Gastroesophageal sphincter (tissue), 4 donors: ENCODE measurements around the gene GHRH. TPM values are rescaled to one million over a fixed set of nuclear protein-coding genes. Genes with fewer than 3 reads are reported as not detected.

Experiments
- ATAC-seq: fragments of 150-250 bp; one replicate; pipeline ENCODE4 v1.9.1; 2016; ENCODE audit warnings: mild to moderate bottlenecking, moderate library complexity
- H3K27ac ChIP-seq, 4 donors: fragments of 200-600 bp; sonication (generic) in 3 of 4; 1 replicate in 3 of 4; 2 replicates in 1 of 4; pipeline ENCODE4 v1.5.1; 2016 to 2019
- H3K27me3 ChIP-seq: fragments of 200-600 bp; sonication (generic); one replicate; pipeline ENCODE4 v1.5.1; 2019
- H3K36me3 ChIP-seq, 2 donors: fragments of 200-600 bp; sonication (generic); one replicate each; pipeline ENCODE4 v1.5.1; 2019; ENCODE audit warnings: control low read depth in 1 of 2
- H3K4me1 ChIP-seq, 3 donors: fragments of 200-600 bp; sonication (generic); 1 replicate in 2 of 3; 2 replicates in 1 of 3; pipeline ENCODE4 v1.5.1; 2016 to 2019; ENCODE audit warnings: control low read depth in 2 of 3
- H3K4me3 ChIP-seq, 2 donors: fragments of 200-600 bp; sonication (generic); one replicate each; pipeline ENCODE4 v1.5.1; 2019; ENCODE audit warnings: mild to moderate bottlenecking in 1 of 2, moderate library complexity in 1 of 2
- H3K9me3 ChIP-seq, 3 donors: fragments of 200-600 bp; sonication (generic); one replicate each; pipeline ENCODE4 v1.5.1; 2017 to 2019; ENCODE audit warnings: control low read depth in 2 of 3
- CTCF ChIP-seq, 4 experiments: fragments of 200-600 bp in 2 of 4; fragments of 450-650 bp in 2 of 4; sonication (generic) in 1 of 4; IDR thresholded peaks; one replicate each; pipeline ENCODE4 v1.5.1; 2017 to 2019; ENCODE audit warnings: antibody characterized with exemption in 4 of 4, mild to moderate bottlenecking in 2 of 4, moderate library complexity in 2 of 4
- EP300 ChIP-seq: sonication (generic); formaldehyde crosslinking; IDR thresholded peaks from one replicate; pipeline ENCODE4 v1.6.1; 2017; ENCODE audit warnings: antibody characterized with exemption, mild to moderate bottlenecking
- POLR2A ChIP-seq, 2 donors: fragments of 450-650 bp; IDR thresholded peaks; one replicate each; pipeline ENCODE4 v1.6.1; 2017; ENCODE audit warnings: antibody characterized with exemption in 2 of 2, mild to moderate bottlenecking in 2 of 2, moderate library complexity in 1 of 2
- POLR2AphosphoS5 ChIP-seq: sonication (generic); formaldehyde crosslinking; IDR thresholded peaks from one replicate; pipeline ENCODE4 v1.6.1; 2017; ENCODE audit warnings: antibody characterized with exemption
- WGBS, 2 donors: methylation state at CpG; one replicate each; pipeline ENCODE4 v1.1.5; 2018; ENCODE audit warnings: low coverage in 1 of 2; 5-methylcytosine and 5-hydroxymethylcytosine counted together
- total RNA-seq, 4 donors: library from RNA; depleted of rRNA; stranded (reverse); fragments of >200 nt; gene quantifications; one replicate each; pipeline ENCODE4 v1.1.0, GENCODE V29; 2016

Gene GHRH
- total RNA-seq, 4 donors from 2014 or later: not detected

DNA sequence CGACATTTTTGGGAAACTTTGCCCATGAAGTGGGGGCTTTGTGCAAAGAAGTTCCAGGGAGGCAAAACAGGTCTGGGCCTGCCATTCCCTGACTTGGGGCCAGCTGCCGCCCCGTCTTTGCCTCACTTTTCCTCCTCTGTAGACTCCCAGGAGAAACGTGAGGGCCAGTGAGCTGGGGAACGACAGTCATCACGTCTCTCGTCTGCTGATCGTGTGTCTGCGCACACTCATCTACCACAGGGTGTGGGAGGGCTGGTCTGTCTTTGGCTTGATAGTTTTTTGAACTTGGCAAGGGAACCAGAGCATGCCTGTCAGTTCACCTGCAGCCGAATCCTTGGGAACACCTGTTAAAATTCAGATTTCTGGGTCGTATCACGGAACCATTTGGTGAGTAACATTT is 8.5 kb downstream of the GHRH start:
- Histone ChIP-seq H3K9me3 (peaks cover 0 to 8% (median 0%) of the 10 kb centered on the region in 3 donors), H3K4me3 (no peak overlapping the region), H3K27me3 (no peaks in the 10 kb centered on the region), H3K4me1 (no peaks in the 10 kb centered on the region), H3K27ac (no peak overlapping the region), H3K36me3 (no peaks in the 10 kb centered on the region)
- TF ChIP-seq POLR2AphosphoS5 (no peak), POLR2A (IDR thresholded peaks at IDR 0.05) (no peak), EP300 (no peak), CTCF (IDR thresholded peaks at IDR 0.05) (no peak)
- ATAC-seq: no peak
- 60 to 88% methylated on average over 1 to 4 of the region's 12 CpGs for WGBS, 2 donors

GRCh38 chr20:37251825-37252477 is 9.7 kb downstream of the GHRH start:
- no peak overlapping the region for H3K27ac ChIP-seq
- ATAC-seq: no peak
- H3K27me3 ChIP-seq: no peaks in the 10 kb centered on the region
- H3K9me3 ChIP-seq: peaks cover 0 to 8% (median 0%) of the 10 kb centered on the region in 3 donors
- H3K36me3 ChIP-seq: no peaks in the 10 kb centered on the region
- H3K4me1 ChIP-seq: no peaks in the 10 kb centered on the region
- 55 to 60% methylated on average over 1 to 4 of the region's 15 CpGs for WGBS, 2 donors
- TF ChIP-seq POLR2A (IDR thresholded peaks at IDR 0.05): no peak
- TF ChIP-seq CTCF (IDR thresholded peaks at IDR 0.05): no peak
- no peak for TF ChIP-seq EP300
- TF ChIP-seq POLR2AphosphoS5: no peak
- no peak overlapping the region for H3K4me3 ChIP-seq

- H3K4me1 ChIP-seq: peaks cover 0 to 5% (median 0%) of the 10 kb centered on the region in 3 donors
- H3K27ac ChIP-seq: no peak overlapping the region
- peaks cover 0 to 3% (median 0%) of the 10 kb centered on the region in 3 donors for H3K9me3 ChIP-seq
- 92 to 100% methylated on average over 1 to 2 of the region's 2 CpGs for WGBS, 2 donors
- H3K36me3 ChIP-seq: no peaks in the 10 kb centered on the region
- TF ChIP-seq EP300 (no peak), POLR2A (IDR thresholded peaks at IDR 0.05) (no peak), POLR2AphosphoS5 (no peak), CTCF (IDR thresholded peaks at IDR 0.05) (no peak)
- no peak for ATAC-seq
- H3K4me3 ChIP-seq: no peak overlapping the region
- no peaks in the 10 kb centered on the region for H3K27me3 ChIP-seq
Observed at GRCh38 chr20:37249304-37249703, 12.3 kb downstream of the GHRH start.

DNA sequence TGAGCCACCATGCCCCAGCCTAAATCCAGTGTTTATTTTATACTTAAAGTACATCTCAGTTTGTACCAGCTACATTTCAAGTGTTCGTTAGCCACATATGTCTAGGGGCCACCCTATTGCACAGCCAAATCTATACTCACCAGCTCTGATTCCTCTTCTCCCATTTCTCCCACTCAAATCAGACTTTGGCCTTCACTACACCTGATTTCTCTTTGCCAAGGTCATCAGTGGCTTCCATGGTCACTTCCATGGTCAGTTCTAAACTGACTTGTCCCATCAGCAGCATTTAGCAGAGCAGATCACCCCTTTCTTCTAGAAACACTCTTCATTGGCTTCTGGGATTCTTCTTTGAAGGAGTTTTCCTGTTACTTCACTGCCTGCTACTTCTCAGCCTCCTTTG is 14.1 kb downstream of the GHRH start:
- Histone ChIP-seq H3K4me1 (peaks cover 0 to 23% (median 7%) of the 10 kb centered on the region in 3 donors), H3K9me3 (no peaks in the 10 kb centered on the region), H3K4me3 (no peak overlapping the region), H3K27me3 (no peaks in the 10 kb centered on the region), H3K36me3 (peaks cover 0 to 12% of the 10 kb centered on the region in 2 donors), H3K27ac (no peak overlapping the region)
- WGBS, 2 donors: 92% methylated on average over 1 of the region's 1 CpG; no CpG with 5 or more reads in 1 of the 2 donors
- no peak for ATAC-seq
- TF ChIP-seq EP300 (no peak), POLR2A (IDR thresholded peaks at IDR 0.05) (no peak), POLR2AphosphoS5 (no peak), CTCF (IDR thresholded peaks at IDR 0.05) (no peak)

GRCh38 chr20:37246736-37247135 is 14.9 kb downstream of the GHRH start:
- Histone ChIP-seq H3K36me3 (peaks cover 0 to 20% of the 10 kb centered on the region in 2 donors), H3K27ac (no peak overlapping the region), H3K27me3 (no peaks in the 10 kb centered on the region), H3K9me3 (no peaks in the 10 kb centered on the region), H3K4me1 (peaks cover 0 to 27% (median 7%) of the 10 kb centered on the region in 3 donors), H3K4me3 (no peak overlapping the region)
- no peak for TF ChIP-seq POLR2AphosphoS5
- no peak for TF ChIP-seq POLR2A (IDR thresholded peaks at IDR 0.05)
- no peak for TF ChIP-seq EP300
- TF ChIP-seq CTCF (IDR thresholded peaks at IDR 0.05): no peak
- 89 to 96% methylated on average over 4 to 5 of the region's 5 CpGs for WGBS, 2 donors
- no peak for ATAC-seq
